Measurements from ENCODE around the gene LUC7L3. TPM values are rescaled to one million over a fixed set of nuclear protein-coding genes. Genes with fewer than 3 reads are reported as not detected.

The LUC7L3 gene
- total and polyA plus RNA-seq, 10 of the 15 experiments (the other 5 are each of a cell fraction or from before 2014, with no cell fraction given) = 51.3 to 176 (median 149) TPM

DNA sequence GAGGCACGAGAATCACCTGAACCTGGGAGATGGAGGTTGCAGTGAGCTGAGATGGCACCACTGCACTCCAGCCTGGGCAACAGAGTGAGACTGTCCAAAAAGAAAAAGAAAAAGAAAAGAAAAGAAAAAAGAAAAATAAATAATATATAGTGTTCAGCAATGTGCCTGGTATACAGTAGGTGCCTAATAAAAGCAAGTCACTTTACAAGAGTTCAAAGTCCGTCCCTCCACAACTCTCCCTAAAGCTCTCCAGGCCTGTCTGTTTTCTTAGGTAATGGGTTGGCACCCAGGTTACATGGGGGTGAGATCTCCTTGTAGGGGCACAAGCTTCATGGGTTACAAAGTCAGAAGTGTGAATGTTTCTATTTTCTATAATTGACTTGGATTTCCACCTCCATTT is 64.5 kb downstream of the LUC7L3 start:
- POLR2A ChIA-PET = no interaction called here
- SMC1A ChIA-PET (ENCODE audit: uncharacterized antibody, unreplicated experiment) = interaction anchor here (0.6 to 3.9 kb wide), 6 partner anchors 17 to 165 kb away, joined by 3 to 17 read pairs (median 6); partner anchors contain the start of gene ANKRD40CL
- H3K9ac ChIP-seq (ENCODE audit: control insufficient read depth, insufficient read depth, low read length) = no peak overlapping the region
- H3K9me3 ChIP-seq (replicated peaks; ENCODE audit: control insufficient read depth, insufficient read depth, low read length) = no peaks in the 10 kb centered on the region
- H3K4me1 ChIP-seq (ENCODE audit: control insufficient read depth, insufficient read depth, low read length) = no peaks in the 10 kb centered on the region; the same call in 1 of the 2 replicates
- ATAC-seq (no peak), FAIRE-seq (no peak), DNase-seq (ENCODE audit: low read depth, low spot score) (no peak)
- CTCF ChIA-PET = interaction anchor here (0.8 to 6.3 kb wide), 17 partner anchors 8 to 236 kb away, joined by 3 to 84 read pairs (median 4); partner anchors contain the start of genes ANKRD40CL and TOB1
- H2AFZ ChIP-seq (ENCODE audit: control insufficient read depth, low read depth, low read length) = no peak overlapping the region
- H3K27ac ChIP-seq (ENCODE audit: control insufficient read depth, insufficient read depth) = no peak overlapping the region
- in situ Hi-C loops (cut with MboI) = loop anchor here (5.0 to 10.0 kb wide), 2 partner anchors 58 to 171 kb away; no protein-coding TSS in a partner anchor
- no peaks in the 10 kb centered on the region for H3K79me2 ChIP-seq (ENCODE audit: control insufficient read depth, insufficient read depth, low read length)
- 46% methylated on average over 2 of the region's 2 CpGs for WGBS (ENCODE audit: insufficient coverage, insufficient replicate concordance, low lambda C conversion rate, missing lambda C conversion rate)
- no TSS peak for BruUV-seq (replicated peaks)
- intact Hi-C loops (cut with micrococcal nuclease; ENCODE audit: unreplicated experiment) = loop anchor here (1.0 to 2.0 kb wide), 3 partner anchors 58 to 237 kb away; partner anchors contain the start of gene SPATA20
- H3K4me3 ChIP-seq = no peak overlapping the region
- no peaks in the 10 kb centered on the region for H3K27me3 ChIP-seq (replicated peaks in 1 of 2; ENCODE audit: control insufficient read depth in 2 of 2, insufficient read depth in 2 of 2, low read length in 1 of 2)
- H3K36me3 ChIP-seq (ENCODE audit: control insufficient read depth in 2 of 2, insufficient read depth in 2 of 2, low read length in 1 of 2) = no peaks in the 10 kb centered on the region
- RAD21 ChIA-PET (ENCODE audit: unreplicated experiment) = interaction anchor here (0.7 to 3.0 kb wide), 5 partner anchors 58 to 270 kb away, joined by 3 to 18 read pairs (median 4); partner anchors contain the start of gene TOB1
- no peaks in the 10 kb centered on the region for H4K20me1 ChIP-seq (ENCODE audit: control insufficient read depth, insufficient read depth)
- TF ChIP-seq FOXK2 (IDR thresholded peaks at IDR 0.05) (no peak), SP1 (IDR thresholded peaks at IDR 0.05; ENCODE audit: low read depth, low read length) (no peak), CHD2 (IDR thresholded peaks at IDR 0.05; ENCODE audit: borderline replicate concordance, low read depth, low read length) (no peak), PML (IDR thresholded peaks at IDR 0.05; ENCODE audit: low read length) (no peak), ESRRA (IDR thresholded peaks at IDR 0.05; ENCODE audit: low read length) (no peak), REST (IDR thresholded peaks at IDR 0.05; ENCODE audit: low read depth, low read length) (no peak), BRCA1 (IDR thresholded peaks at IDR 0.05; ENCODE audit: low read depth, low read length) (no peak), ZBED1 (IDR thresholded peaks at IDR 0.05; ENCODE audit: borderline replicate concordance) (no peak), JUND (IDR thresholded peaks at IDR 0.05; ENCODE audit: low read depth, low read length) (no peak)
- TF ChIP-seq, protein P1, sequence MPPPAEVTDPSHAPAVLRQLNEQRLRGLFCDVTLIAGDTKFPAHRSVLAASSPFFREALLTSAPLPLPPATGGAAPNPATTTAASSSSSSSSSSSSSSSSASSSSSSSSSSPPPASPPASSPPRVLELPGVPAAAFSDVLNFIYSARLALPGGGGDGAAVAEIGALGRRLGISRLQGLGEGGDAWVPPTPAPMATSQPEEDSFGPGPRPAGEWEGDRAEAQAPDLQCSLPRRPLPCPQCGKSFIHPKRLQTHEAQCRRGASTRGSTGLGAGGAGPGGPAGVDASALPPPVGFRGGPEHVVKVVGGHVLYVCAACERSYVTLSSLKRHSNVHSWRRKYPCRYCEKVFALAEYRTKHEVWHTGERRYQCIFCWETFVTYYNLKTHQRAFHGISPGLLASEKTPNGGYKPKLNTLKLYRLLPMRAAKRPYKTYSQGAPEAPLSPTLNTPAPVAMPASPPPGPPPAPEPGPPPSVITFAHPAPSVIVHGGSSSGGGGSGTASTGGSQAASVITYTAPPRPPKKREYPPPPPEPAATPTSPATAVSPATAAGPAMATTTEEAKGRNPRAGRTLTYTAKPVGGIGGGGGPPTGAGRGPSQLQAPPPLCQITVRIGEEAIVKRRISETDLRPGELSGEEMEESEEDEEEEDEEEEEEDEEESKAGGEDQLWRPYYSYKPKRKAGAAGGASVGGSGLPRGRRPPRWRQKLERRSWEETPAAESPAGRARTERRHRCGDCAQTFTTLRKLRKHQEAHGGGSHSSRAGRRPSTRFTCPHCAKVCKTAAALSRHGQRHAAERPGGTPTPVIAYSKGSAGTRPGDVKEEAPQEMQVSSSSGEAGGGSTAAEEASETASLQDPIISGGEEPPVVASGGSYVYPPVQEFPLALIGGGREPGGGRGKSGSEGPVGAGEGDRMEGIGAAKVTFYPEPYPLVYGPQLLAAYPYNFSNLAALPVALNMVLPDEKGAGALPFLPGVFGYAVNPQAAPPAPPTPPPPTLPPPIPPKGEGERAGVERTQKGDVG (CRISPR knock-in tag; IDR thresholded peaks at IDR 0.05) = no peak
- H3K4me2 ChIP-seq (ENCODE audit: control insufficient read depth, insufficient read depth) = no peak overlapping the region

All from GM12878 (cell line).